ENCODE results near the gene ITGB6. TPM values are rescaled to one million over a fixed set of nuclear protein-coding genes. Genes with fewer than 3 reads are reported as not detected.

ITGB6 gene, protein sequence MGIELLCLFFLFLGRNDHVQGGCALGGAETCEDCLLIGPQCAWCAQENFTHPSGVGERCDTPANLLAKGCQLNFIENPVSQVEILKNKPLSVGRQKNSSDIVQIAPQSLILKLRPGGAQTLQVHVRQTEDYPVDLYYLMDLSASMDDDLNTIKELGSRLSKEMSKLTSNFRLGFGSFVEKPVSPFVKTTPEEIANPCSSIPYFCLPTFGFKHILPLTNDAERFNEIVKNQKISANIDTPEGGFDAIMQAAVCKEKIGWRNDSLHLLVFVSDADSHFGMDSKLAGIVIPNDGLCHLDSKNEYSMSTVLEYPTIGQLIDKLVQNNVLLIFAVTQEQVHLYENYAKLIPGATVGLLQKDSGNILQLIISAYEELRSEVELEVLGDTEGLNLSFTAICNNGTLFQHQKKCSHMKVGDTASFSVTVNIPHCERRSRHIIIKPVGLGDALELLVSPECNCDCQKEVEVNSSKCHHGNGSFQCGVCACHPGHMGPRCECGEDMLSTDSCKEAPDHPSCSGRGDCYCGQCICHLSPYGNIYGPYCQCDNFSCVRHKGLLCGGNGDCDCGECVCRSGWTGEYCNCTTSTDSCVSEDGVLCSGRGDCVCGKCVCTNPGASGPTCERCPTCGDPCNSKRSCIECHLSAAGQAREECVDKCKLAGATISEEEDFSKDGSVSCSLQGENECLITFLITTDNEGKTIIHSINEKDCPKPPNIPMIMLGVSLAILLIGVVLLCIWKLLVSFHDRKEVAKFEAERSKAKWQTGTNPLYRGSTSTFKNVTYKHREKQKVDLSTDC
- total RNA-seq, result 36.2 and 167 TPM in 2 replicates

DNA sequence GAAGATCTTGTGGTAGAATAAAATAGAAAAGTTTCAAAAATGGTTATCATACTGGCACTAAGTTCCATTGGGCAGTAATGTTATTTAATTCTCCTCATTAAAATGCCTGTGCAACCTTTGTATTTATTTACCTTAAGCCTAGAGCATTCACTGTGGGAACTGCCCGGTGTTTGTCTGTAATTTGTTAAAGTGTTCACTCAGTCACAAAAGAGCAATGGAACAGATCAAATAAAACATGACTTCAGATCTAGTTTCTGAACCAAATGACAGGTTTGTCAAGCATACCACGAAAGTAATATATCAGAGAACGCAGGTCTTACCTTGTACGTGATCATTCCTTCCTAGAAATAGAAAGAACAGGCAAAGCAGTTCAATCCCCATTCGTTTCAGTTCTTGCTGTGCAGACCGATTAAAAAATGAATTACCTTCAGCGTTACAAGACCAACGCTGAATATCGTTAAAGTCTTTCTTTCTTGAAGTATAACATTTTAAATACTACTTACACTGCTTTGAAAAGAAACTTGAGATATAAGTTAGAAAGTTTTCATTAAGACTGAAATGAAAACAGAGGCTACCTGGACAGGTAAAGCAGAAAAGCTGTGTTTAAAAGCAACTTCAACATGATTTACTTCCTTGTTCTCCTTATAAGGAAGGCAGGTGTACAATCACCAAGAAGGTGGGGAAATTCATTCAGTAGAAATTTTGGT, at the start of gene ITGB6:
ITGB6 (minus strand) TSS at position 590 of the 707 bp plus-strand sequence; CDS start at position 381, 209 bp downstream.

DNA sequence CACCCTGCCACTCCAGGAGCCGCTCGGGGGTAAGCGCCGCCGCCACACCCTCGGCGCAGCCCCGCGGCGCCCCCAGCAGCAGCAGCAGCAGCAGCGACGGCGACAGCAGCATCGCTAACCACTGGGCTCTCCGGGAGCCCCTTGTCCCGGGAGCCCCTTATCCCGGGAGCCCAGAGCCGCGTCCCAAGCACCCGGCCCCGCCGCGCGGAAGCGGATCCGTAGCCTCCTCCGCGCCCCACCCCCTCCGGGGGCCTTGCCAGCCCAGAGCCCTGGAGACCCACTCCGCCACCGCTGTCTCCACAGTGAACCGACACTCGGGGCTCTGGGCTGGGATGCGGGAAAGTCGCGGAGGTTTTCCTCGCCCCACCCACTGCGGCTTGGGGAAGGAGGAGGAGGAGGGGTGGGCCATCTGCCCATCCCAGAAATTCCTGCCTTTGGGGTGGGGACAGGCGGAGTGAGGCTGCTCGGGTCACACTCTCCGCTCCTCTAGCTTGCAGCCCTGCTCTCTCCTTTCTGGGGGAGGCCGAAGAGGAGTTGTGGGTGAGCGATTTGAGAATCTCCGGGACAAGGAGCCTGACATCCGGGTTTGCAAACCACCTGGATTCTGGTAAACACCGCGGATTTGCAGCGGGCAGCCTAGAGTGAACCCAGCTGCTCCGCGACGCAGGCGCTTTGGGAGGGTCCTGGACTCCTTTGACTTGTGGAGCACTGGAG, 137.6 kb downstream of the ITGB6 start, which contains the start of gene PLA2R1:
PLA2R1 (minus strand) TSS at position 324 of the 714 bp plus-strand sequence; CDS start at position 112, 212 bp downstream.

Other genes with a start within 250 kb of the ITGB6 start
- gene PLA2R1, start 137.7 kb downstream of the ITGB6 start, total RNA-seq, result 4.0 and 5.5 TPM in 2 replicates

Data from tracheal epithelial cell (primary cell).